ENCODE measurements around the gene CDC42BPG.
A peak's percentile ranks its signal among the peaks of the same experiment; 100 is the strongest.

The CDC42BPG gene

GRCh38 chr11:64788321-64789215, 55.9 kb downstream of the CDC42BPG start:
- no peak for TF ChIP-seq CTCF (IDR thresholded peaks at IDR 0.05; ENCODE audit: insufficient read depth, low read length, missing control alignments)
- ChIA-PET CTCF (interaction anchor here (0.7 to 2.3 kb wide), 10 partner anchors 9 to 329 kb away, joined by 3 to 13 read pairs (median 4); partner anchors contain the start of genes MAP4K2, SF1 and ZNHIT2), POLR2A (no interaction called here)
- no peak overlapping the region for H3K4me3 ChIP-seq (ENCODE audit: low read depth, low read length)
- no peak for DNase-seq (ENCODE audit: low read depth, low spot score)

GRCh38 chr11:64787526-64788320, 56.7 kb downstream of the CDC42BPG start:
- no peak for DNase-seq (ENCODE audit: low read depth, low spot score)
- ChIA-PET CTCF (interaction anchor here (0.7 to 2.3 kb wide), 12 partner anchors 9 to 330 kb away, joined by 3 to 13 read pairs (median 4); partner anchors contain the start of genes MAP4K2, SF1 and ZNHIT2), POLR2A (no interaction called here)
- peak; percentile 77 for TF ChIP-seq CTCF (IDR thresholded peaks at IDR 0.05; ENCODE audit: insufficient read depth, low read length, missing control alignments)
- H3K4me3 ChIP-seq (ENCODE audit: low read depth, low read length), result no peak overlapping the region

GRCh38 chr11:64786308-64786707, 58.1 kb downstream of the CDC42BPG start:
- no peak for TF ChIP-seq CTCF (IDR thresholded peaks at IDR 0.05; ENCODE audit: insufficient read depth, low read length, missing control alignments)
- no peak overlapping the region for H3K4me3 ChIP-seq (ENCODE audit: low read depth, low read length)
- DNase-seq (ENCODE audit: low read depth, low spot score), result no peak
- CTCF ChIA-PET, result interaction anchor here (0.6 to 1.7 kb wide), 8 partner anchors 16 to 332 kb away, joined by 3 to 7 read pairs (median 3); no protein-coding TSS in a partner anchor
- POLR2A ChIA-PET, result no interaction called here

GRCh38 chr11:64784813-64785581, 59.5 kb downstream of the CDC42BPG start:
- DNase-seq (ENCODE audit: low read depth, low spot score), result no peak
- TF ChIP-seq CTCF (IDR thresholded peaks at IDR 0.05; ENCODE audit: insufficient read depth, low read length, missing control alignments), result no peak
- CTCF ChIA-PET, result interaction anchor here (0.8 to 3.1 kb wide), 8 partner anchors 9 to 334 kb away, joined by 3 to 16 read pairs (median 5); partner anchors contain the start of gene MAP4K2
- H3K4me3 ChIP-seq (ENCODE audit: low read depth, low read length), result no peak overlapping the region
- POLR2A ChIA-PET, result interaction anchor here (0.5 kb wide), 1 partner anchor 307 kb away, joined by 3 read pairs; no protein-coding TSS in a partner anchor

GRCh38 chr11:64778473-64779298, 65.8 kb downstream of the CDC42BPG start, which contains the start of gene SF1:
TSS of gene SF1 (minus strand) at chr11:64778542. CDS start at chr11:64778392, 150 bp downstream.
- CTCF ChIA-PET, result interaction anchor here (0.7 to 4.2 kb wide), 6 partner anchors 10 to 115 kb away, joined by 3 to 29 read pairs (median 4); no protein-coding TSS in a partner anchor
- POLR2A ChIA-PET, result interaction anchor here (0.6 to 1.1 kb wide), 10 partner anchors 18 to 533 kb away, joined by 3 to 7 read pairs (median 3); partner anchors contain the start of genes PYGM and SAC3D1
- peak; percentile 97 for DNase-seq (ENCODE audit: low read depth, low spot score)
- H3K4me3 ChIP-seq (ENCODE audit: low read depth, low read length), result peak within 1 kb of the TSS; percentile 93
- TF ChIP-seq CTCF (IDR thresholded peaks at IDR 0.05; ENCODE audit: insufficient read depth, low read length, missing control alignments), result no peak
